HG03025 (cell line): ENCODE data around the gene NINJ1.

Experiments
- ATAC-seq: cut with Tn5 transposase; IDR thresholded peaks from one replicate; pipeline ENCODE4 v1.9.1; 2021; ENCODE audit warnings: mild to moderate bottlenecking, moderate library complexity; ENCODE audit not compliant: unreplicated experiment, low FRiP score

The NINJ1 gene

GRCh38 chr9:93133681-93134014, 403 bp downstream of the NINJ1 start:
- peak; percentile 32 for ATAC-seq

- ATAC-seq = no peak
These were observed 938 bp downstream of the NINJ1 start for GRCh38 chr9:93132946-93133680.

GRCh38 chr9:93132287-93132927, 1.6 kb downstream of the NINJ1 start:
- no peak for ATAC-seq

GRCh38 chr9:93131599-93132286, 2.3 kb downstream of the NINJ1 start:
- no peak for ATAC-seq

DNA sequence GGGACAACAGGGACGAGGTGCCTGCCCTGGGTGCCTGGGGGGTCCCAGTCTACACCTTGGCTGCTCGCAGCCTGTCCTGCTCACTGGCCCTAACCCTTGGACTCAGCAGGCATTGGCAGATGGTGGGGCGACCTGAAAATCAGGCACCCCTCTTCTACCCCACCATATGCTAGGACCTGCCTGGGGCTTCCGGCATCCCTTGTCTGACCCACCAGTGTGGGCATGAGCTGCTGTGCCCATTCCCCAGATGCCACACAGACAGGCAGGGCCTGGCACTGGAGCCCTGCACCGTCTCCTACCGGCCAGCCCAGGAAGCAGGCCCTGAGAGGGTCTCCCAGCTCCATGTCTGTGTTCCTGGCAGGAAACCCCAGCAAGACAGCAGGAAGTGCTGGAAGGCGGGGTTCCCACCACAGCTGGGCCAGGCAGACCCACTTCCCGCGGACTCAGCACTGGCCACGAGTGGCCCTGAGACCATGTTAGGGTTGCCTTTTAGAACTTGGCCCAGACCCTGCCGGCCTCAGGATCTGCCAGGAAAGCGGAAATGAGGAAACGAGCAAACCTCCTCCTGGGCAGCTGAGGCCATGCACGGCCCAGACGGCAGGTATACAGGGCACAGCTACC, 3.1 kb downstream of the NINJ1 start:
- no peak for ATAC-seq

- no peak for ATAC-seq
These were observed 4.2 kb downstream of the NINJ1 start for GRCh38 chr9:93129691-93130500.

- no peak for ATAC-seq
These were observed 4.8 kb downstream of the NINJ1 start for GRCh38 chr9:93129286-93129685.

DNA sequence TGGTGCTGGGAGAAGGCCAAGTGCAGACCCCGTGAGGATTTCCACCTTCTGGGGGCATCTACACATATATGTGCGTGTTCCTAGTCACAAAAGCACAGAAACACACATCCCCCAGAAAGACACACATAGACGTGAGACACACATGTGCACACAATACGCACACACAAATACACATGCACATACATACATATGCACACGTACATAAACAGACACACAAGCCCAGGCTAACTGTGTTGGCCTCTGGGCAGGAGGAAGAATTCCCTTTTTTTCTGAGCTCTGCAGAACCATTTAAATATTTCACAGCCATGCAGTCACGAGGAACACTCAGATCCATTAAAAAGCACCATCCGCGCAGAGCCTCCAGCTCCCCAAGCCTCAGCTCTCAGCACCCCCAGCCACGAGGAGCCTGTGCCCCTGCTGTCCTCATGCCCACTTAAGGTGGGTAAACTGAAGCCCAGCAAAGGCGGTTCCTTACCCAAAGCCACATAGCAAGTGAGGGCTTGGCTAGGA, 5.3 kb downstream of the NINJ1 start:
- ATAC-seq = no peak

DNA sequence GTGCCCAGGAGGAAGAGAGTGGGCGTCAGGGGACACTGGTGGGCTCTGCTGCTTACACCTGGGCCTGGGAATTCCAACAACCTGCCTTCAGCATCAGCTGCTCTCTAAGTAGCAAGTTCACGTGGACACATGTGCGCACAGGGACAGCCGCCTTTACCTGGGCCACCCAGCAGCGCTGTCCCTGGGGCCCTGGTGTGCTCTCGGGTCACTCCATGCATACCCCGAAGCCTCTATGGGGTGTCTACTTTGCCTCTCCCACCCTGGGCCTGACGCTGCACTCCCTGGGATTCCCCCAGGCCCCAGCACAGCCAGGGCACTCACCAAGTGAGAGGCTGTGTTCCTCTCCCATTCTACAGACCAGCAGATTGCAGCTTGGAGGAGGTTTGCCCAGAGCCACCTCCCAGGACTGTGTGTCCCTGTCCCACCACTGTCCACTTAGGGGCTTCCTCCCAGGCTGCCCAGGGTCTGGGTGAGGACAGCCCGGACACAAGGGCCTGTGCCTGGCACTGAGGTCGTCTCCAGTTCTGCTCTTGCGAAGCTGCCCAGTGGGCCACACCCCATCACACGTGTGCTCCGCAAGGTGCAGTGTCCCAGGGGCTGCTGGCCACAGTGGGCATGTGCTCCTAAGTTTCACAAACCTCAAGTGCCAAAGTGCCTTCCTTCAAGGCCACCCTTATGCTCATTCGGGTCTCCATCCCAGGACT, 5.9 kb downstream of the NINJ1 start:
- no peak for ATAC-seq

DNA sequence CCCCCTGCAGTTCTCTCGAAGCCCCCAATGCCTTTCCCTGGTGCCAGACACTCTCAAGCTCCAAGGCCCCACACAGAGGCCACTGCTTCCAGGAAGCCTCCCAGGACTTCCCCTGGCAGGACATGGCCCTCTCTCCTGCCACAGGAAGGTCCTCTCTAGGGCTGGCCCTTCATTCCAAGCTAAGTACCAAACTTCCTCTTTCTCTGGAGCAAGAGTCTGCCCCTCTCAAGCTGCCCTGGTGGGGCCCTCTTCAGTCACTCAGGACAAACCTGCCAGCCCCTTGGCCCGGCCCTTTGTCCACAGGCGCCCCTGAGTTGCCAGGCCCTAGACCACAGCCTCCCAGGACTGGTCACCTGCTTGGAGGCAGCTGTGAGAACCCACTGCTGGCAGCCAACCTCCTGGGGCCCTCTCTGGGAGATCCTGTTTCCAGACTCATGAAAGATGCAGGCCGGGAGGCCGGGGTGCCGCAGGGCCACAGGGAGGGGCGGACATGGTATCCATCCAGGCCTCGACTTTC, 6.6 kb downstream of the NINJ1 start:
- no peak for ATAC-seq

DNA sequence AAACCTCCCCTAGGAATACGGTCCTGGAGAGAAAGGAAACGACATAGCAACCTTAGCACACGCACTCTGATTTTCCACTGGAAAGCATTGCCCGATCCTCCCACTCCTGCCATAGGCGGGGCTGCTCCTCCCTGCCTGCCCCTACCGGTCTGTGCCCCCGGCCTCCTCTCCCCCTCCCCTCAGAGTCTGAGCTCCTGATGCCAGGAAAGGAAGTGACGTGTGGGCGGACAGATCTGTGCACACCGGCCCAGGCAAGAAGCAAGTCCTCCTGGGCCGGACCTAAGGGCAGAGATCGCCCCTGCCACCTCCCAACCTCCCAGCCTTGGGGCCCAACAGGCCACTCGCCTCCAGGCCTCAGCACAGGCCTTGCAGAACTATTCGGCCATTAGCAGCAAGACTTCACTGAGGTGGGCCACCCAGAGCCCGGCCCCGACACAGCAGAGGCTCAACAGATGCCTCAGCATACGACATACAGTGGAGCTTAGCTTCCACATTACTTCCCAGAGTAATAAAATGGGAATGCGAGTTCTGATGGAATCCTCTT, 7.2 kb downstream of the NINJ1 start:
- no peak for ATAC-seq

- no peak for ATAC-seq
These were observed 7.8 kb downstream of the NINJ1 start for GRCh38 chr9:93126151-93126781.

DNA sequence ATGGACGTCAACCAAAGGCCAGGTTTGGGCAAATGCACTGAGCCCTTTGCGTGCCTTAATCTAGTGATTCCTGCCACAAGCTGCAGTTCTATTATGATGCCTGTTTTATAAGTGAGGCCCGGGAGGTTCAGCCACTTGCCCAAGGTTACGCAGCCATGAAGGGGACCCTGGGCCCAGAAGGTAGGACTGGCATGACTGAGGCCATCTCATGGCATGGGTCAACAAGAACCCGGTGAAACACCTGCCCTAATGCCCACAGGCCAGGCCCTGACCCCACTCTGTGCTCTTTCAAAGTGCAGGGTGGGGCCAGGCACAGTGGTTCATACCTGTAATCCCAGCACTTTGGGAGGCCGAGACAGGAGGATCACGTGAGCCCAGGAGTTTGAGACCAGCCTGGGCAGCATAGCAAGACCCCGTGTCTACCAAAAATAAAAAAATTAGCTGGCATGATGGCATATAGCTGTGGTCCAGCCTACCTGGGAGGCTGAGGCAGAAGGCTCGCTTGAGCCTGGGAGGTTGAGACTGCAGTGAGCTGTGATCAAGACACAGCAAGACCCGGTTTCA, 8.6 kb downstream of the NINJ1 start:
- no peak for ATAC-seq

GRCh38 chr9:93124793-93125192, 9.3 kb downstream of the NINJ1 start:
- no peak for ATAC-seq

- no peak for ATAC-seq
These were observed 10.3 kb downstream of the NINJ1 start for GRCh38 chr9:93123561-93124283.

- no peak for ATAC-seq
These were observed 11.3 kb downstream of the NINJ1 start for GRCh38 chr9:93122721-93123221.
